Right lobe of liver (tissue), 4 donors: ENCODE measurements around the gene RPS6KA2.

Experiments used
- CTCF ChIP-seq, 4 donors: fragments of 200-600 bp in 3 of 4; fragments of 450-650 bp in 1 of 4; IDR thresholded peaks; one replicate each; pipeline versions ENCODE4 v1.5.1 to v1.8.0; 2016 to 2022; ENCODE audit warnings: antibody characterized with exemption in 4 of 4, mild to moderate bottlenecking in 2 of 4
- POLR2A ChIP-seq: fragments of 450-650 bp; IDR thresholded peaks from one replicate; pipeline ENCODE4 v1.6.1; 2017; ENCODE audit warnings: antibody characterized with exemption, mild to moderate bottlenecking
- donor health status: DM: no; HTN: no; CAD: no.
- donor health status: DM: no; HTN: no; CAD: no.
- donor health status: DM: no; HTN: yes; CAD: no.

GRCh38 chr6:166437661-166438060 lies 189.4 kb downstream of the RPS6KA2 start:
- TF ChIP-seq POLR2A (no peak), CTCF (IDR thresholded peaks at IDR 0.05) (no peak)
